Ureter (tissue), 1 donor: ENCODE results near the gene EIF2B2. TPM values are rescaled to one million over a fixed set of nuclear protein-coding genes. Genes with fewer than 3 reads are reported as not detected.

Experiments used
- DNase-seq: peaks from one replicate; pipeline ENCODE4 v3.0.0-alpha.2; 2020; ENCODE audit warnings: low spot score
- total RNA-seq: library from RNA; stranded (reverse); gene quantifications from one replicate; pipeline ENCODE4 v1.2.4, GENCODE V29; 2023
- donor health status: DM: yes; HTN: yes; CAD: no.

EIF2B2 gene
- total RNA-seq, 1 donor from 2014 or later, result 39.2 TPM

- no peak for DNase-seq
Measured at GRCh38 chr14:75042035-75042434, 39.3 kb downstream of the EIF2B2 start.

GRCh38 chr14:75044322-75044721 is 41.6 kb downstream of the EIF2B2 start:
- DNase-seq, result no peak

GRCh38 chr14:75044752-75045151 is 42.0 kb downstream of the EIF2B2 start:
- no peak for DNase-seq

- DNase-seq, result no peak
Measured at GRCh38 chr14:75046275-75046674, 43.6 kb downstream of the EIF2B2 start.

- DNase-seq, result no peak
Measured at GRCh38 chr14:75046899-75047298, 44.2 kb downstream of the EIF2B2 start.

GRCh38 chr14:75047506-75047905 is 44.8 kb downstream of the EIF2B2 start:
- no peak for DNase-seq

GRCh38 chr14:75048101-75048500 is 45.4 kb downstream of the EIF2B2 start:
- no peak for DNase-seq

- DNase-seq, result no peak
Measured at GRCh38 chr14:75049136-75049535, 46.4 kb downstream of the EIF2B2 start.

GRCh38 chr14:75049731-75050201 is 47.0 kb downstream of the EIF2B2 start:
- DNase-seq, result no peak

- DNase-seq, result peak; percentile 88
Measured at GRCh38 chr14:75050852-75051555, 48.3 kb downstream of the EIF2B2 start, which contains the start of gene MLH3. MLH3 (minus strand) TSS chr14:75051467; CDS start chr14:75049655, 1,812 bp downstream.

- DNase-seq, result no peak
Measured at GRCh38 chr14:75051556-75051899, 48.8 kb downstream of the EIF2B2 start.

GRCh38 chr14:75053396-75054291 is 50.9 kb downstream of the EIF2B2 start:
- no peak for DNase-seq

GRCh38 chr14:75054421-75054820 is 51.7 kb downstream of the EIF2B2 start:
- no peak for DNase-seq

GRCh38 chr14:75059642-75060041 is 56.9 kb downstream of the EIF2B2 start:
- DNase-seq, result no peak

GRCh38 chr14:75060420-75060819 is 57.7 kb downstream of the EIF2B2 start:
- DNase-seq, result no peak

Other genes with a start within 250 kb of the EIF2B2 start
- gene YLPM1, start 239.6 kb upstream of the EIF2B2 start, total RNA-seq, result 110 TPM
- 0.13 TPM for gene PROX2, start 126.8 kb upstream of the EIF2B2 start, total RNA-seq
- 81.3 TPM for gene DLST, start 121.0 kb upstream of the EIF2B2 start, total RNA-seq
- 10.7 TPM for gene RPS6KL1, start 79.7 kb upstream of the EIF2B2 start, total RNA-seq
- 4.4 TPM for gene PGF, start 47.3 kb upstream of the EIF2B2 start, total RNA-seq
- 44.2 TPM for gene MLH3, start 48.5 kb downstream of the EIF2B2 start, total RNA-seq
- 14.1 TPM for gene ACYP1, start 61.1 kb downstream of the EIF2B2 start, total RNA-seq
- 3.0 TPM for gene ZC2HC1C, start 66.7 kb downstream of the EIF2B2 start, total RNA-seq
- gene NEK9, start 124.1 kb downstream of the EIF2B2 start, total RNA-seq, result 89.2 TPM
- gene TMED10, start 173.7 kb downstream of the EIF2B2 start, total RNA-seq, result 394 TPM